ENCODE results near the gene SCUBE2.

The SCUBE2 gene

DNA sequence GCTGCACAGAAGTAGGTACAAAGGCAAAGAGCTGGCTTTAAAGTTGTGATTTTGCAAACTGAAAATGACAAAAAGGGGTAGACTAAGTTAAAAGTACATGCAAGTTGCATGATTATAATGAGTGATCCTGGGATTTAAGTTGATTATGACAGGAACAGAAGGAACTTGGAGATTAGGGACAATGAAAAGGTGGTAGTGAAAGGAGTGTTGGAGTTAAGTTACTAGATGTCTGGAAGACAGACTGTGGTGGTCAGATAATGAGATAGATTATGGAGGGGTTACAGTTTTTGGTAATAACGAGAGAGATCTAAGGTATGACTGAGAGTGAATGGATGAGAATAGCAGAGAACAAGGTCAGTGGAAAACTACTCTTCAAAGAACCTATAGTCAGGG lies 119.5 kb downstream of the SCUBE2 start:
- H3K27ac ChIP-seq: no peak overlapping the region
- H3K4me3 ChIP-seq (ENCODE audit: low read depth, low read length): no peak overlapping the region
- H3K27me3 ChIP-seq (replicated peaks): no peaks in the 10 kb centered on the region
- no peaks in the 10 kb centered on the region for H3K36me3 ChIP-seq (replicated peaks)
- no peak for DNase-seq
- in situ Hi-C loops (cut with HindIII; ENCODE audit: low pct_ligation_motif_present, low sequenced_read_pairs): no loop called here
- TF ChIP-seq, protein P1, sequence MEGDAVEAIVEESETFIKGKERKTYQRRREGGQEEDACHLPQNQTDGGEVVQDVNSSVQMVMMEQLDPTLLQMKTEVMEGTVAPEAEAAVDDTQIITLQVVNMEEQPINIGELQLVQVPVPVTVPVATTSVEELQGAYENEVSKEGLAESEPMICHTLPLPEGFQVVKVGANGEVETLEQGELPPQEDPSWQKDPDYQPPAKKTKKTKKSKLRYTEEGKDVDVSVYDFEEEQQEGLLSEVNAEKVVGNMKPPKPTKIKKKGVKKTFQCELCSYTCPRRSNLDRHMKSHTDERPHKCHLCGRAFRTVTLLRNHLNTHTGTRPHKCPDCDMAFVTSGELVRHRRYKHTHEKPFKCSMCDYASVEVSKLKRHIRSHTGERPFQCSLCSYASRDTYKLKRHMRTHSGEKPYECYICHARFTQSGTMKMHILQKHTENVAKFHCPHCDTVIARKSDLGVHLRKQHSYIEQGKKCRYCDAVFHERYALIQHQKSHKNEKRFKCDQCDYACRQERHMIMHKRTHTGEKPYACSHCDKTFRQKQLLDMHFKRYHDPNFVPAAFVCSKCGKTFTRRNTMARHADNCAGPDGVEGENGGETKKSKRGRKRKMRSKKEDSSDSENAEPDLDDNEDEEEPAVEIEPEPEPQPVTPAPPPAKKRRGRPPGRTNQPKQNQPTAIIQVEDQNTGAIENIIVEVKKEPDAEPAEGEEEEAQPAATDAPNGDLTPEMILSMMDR (IDR thresholded peaks at IDR 0.05; ENCODE audit: low read depth, low read length, missing control alignments): no peak

DNA sequence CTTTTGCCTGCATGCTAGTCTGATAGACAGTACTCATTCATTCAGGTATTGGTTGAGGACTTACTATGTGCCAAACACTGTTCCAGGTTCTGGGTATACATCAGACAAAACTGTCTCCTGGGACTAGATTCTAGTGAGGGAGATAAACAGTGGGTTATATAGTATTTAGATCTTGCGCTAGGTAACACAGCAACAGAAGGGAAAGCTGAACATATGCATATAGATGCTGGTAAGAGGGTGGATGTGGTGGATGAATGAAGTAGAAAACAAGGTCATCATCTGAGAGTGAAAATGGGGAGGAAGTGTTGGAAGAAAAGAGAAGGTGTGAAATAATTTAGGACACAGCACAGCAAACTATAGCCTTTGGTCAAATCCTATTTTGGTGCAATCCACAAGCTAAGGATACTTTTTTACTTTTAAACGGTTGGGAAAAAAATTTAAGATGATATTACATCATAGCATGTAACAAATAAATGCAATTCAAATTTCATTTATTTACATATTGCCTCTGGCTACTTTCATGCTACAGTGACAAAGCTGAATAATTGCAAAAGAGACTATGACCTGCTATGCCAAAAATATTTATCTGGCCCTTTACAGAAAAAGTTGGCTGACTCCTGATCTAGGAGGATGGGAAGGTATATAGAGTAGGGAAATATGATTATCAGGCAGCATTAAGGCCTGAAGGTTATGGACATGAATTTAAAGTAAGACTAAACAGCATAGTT lies 120.0 kb downstream of the SCUBE2 start:
- no peak for DNase-seq
- H3K36me3 ChIP-seq (replicated peaks): no peaks in the 10 kb centered on the region
- no peak overlapping the region for H3K4me3 ChIP-seq (ENCODE audit: low read depth, low read length)
- TF ChIP-seq, protein P1 (IDR thresholded peaks at IDR 0.05; ENCODE audit: low read depth, low read length, missing control alignments): no peak
- no peak overlapping the region for H3K27ac ChIP-seq
- in situ Hi-C loops (cut with HindIII; ENCODE audit: low pct_ligation_motif_present, low sequenced_read_pairs): no loop called here
- no peaks in the 10 kb centered on the region for H3K27me3 ChIP-seq (replicated peaks)
